Adrenal gland (tissue), 12 donors: ENCODE measurements around the gene CTBP1. TPM values are rescaled to one million over a fixed set of nuclear protein-coding genes. Genes with fewer than 3 reads are reported as not detected.

Experiments used
- DNase-seq, 7 donors: peaks; one replicate each; pipeline ENCODE4 v3.0.0-alpha.2; 2019 to 2020
- H3K27ac ChIP-seq, 5 donors: fragments of 200-600 bp; sonication (generic) in 4 of 5; 1 replicate in 3 of 5; 2 replicates in 2 of 5; pipeline versions ENCODE4 v1.5.1 to v1.8.0; 2016 to 2020; ENCODE audit warnings: mild to moderate bottlenecking in 1 of 5
- H3K27me3 ChIP-seq: fragments of 200-600 bp; 2 replicates; pipeline ENCODE4 v1.8.0; 2021
- H3K36me3 ChIP-seq, 2 donors: fragments of 200-600 bp; replicated peaks in 1 of 2; 1 replicate in 1 of 2; 2 replicates in 1 of 2; pipeline versions ENCODE4 v1.5.1 to v1.8.0; 2018 to 2022
- H3K4me1 ChIP-seq, 2 donors: fragments of 200-600 bp; replicated peaks in 1 of 2; 1 replicate in 1 of 2; 2 replicates in 1 of 2; pipeline versions ENCODE4 v1.5.1 to v1.8.0; 2018 to 2021
- H3K4me3 ChIP-seq, 4 donors: fragments of 200-600 bp; sonication (generic) in 3 of 4; one replicate each; pipeline ENCODE4 v1.5.1; 2016 to 2018
- H3K9me3 ChIP-seq, 3 donors: fragments of 200-600 bp; sonication (generic) in 1 of 3; replicated peaks in 1 of 3; 1 replicate in 2 of 3; 2 replicates in 1 of 3; pipeline versions ENCODE4 v1.5.1 to v1.8.0; 2016 to 2021
- CTCF ChIP-seq, 6 experiments: fragments of 450-650 bp in 4 of 6; fragments of 200-600 bp in 2 of 6; sonication (generic) in 1 of 6; IDR thresholded peaks; 1 replicate in 5 of 6; 2 replicates in 1 of 6; pipeline versions ENCODE4 v1.5.1 to v1.8.0; 2016 to 2021; ENCODE audit warnings: antibody characterized with exemption in 6 of 6, mild to moderate bottlenecking in 2 of 6, moderate library complexity in 1 of 6
- POLR2A ChIP-seq, 2 donors: fragments of 450-650 bp; IDR thresholded peaks; one replicate each; pipeline ENCODE4 v1.6.1; 2017; ENCODE audit warnings: antibody characterized with exemption in 2 of 2, mild to moderate bottlenecking in 2 of 2, moderate library complexity in 1 of 2
- WGBS, 4 donors: extraction: QIAGEN DNeasy Blood & Tissue Kit in 2 of 4; methylation state at CpG; one replicate each; pipeline versions ENCODE4 v1.1.5 to v1.1.7; 2013 to 2017; 5-methylcytosine and 5-hydroxymethylcytosine counted together
- intact Hi-C, 2 donors: fragments of 100-400 bp; cut with DNase I; formaldehyde crosslinking; loops; one replicate each; pipeline versions ENCODE4 v1.14.1 to v1.15.0; 2022 to 2023
- polyA plus RNA-seq, 3 donors: library from polyadenylated mRNA; stranded (reverse); fragments of 200-250 nt in 2 of 3; fragments of 350-450 nt in 1 of 3; fragmentation: Illumina TruSeq in 1 of 3; extraction: RNeasy Lipid Tissue Mini Kit (QIAGEN cat#74804) in 1 of 3; gene quantifications; one replicate each; pipeline ENCODE4 v1.2.3, GENCODE V29; 2013 to 2014
- total RNA-seq, 9 donors: library from RNA; depleted of rRNA in 4 of 9; stranded (reverse); fragments of >200 nt in 4 of 9; fragments of 120-200 nt in 1 of 9; fragmentation: NEBNext Ultra II Directional in 1 of 9; extraction: Animal tissue kit (Norgen Biotek cat#: 25700) in 1 of 9; gene quantifications; one replicate each; pipeline versions ENCODE4 v1.1.0 to v1.2.4, GENCODE V29; 2013 to 2023
- donor health status: healthy with polysubstance abuse.
- donor health status: Bipolar disorder and iron deficiency.
- donor health status: DM: yes; HTN: yes; CAD: no.
- donor health status: DM: no; HTN: no; CAD: no.
- donor health status: DM: no; HTN: no; CAD: no.
- donor health status: DM: yes; HTN: yes; CAD: no.

CTBP1 gene
- total and polyA plus RNA-seq, 12 donors = 45.7 to 293 (median 159) TPM

- Histone ChIP-seq H3K27me3 (no peaks in the 10 kb centered on the region), H3K36me3 (no peaks in the 10 kb centered on the region), H3K27ac (no peak overlapping the region), H3K4me1 (no peaks in the 10 kb centered on the region), H3K4me3 (no peak overlapping the region), H3K9me3 (no peaks in the 10 kb centered on the region)
- DNase-seq = peak in 1 of 7 donors; percentile 41
- intact Hi-C loops = no loop called here
- 89 to 94% (median 93%) methylated on average over 20 to 21 of the region's 21 CpGs for WGBS, 4 donors
- TF ChIP-seq POLR2A (IDR thresholded peaks at IDR 0.05) (no peak), CTCF (IDR thresholded peaks at IDR 0.05) (no peak)
These were observed 12.4 kb upstream of the CTBP1 start for GRCh38 chr4:1261107-1261928.

GRCh38 chr4:1260418-1261106 lies 11.6 kb upstream of the CTBP1 start:
- no peak for TF ChIP-seq CTCF (IDR thresholded peaks at IDR 0.05)
- no peak for TF ChIP-seq POLR2A (IDR thresholded peaks at IDR 0.05)
- intact Hi-C loops = no loop called here
- no peak overlapping the region for H3K4me3 ChIP-seq
- peak in 1 of 7 donors; percentile 33 for DNase-seq
- no peaks in the 10 kb centered on the region for H3K9me3 ChIP-seq
- H3K36me3 ChIP-seq = no peaks in the 10 kb centered on the region
- no peaks in the 10 kb centered on the region for H3K4me1 ChIP-seq
- H3K27ac ChIP-seq = no peak overlapping the region
- 90 to 95% (median 93%) methylated on average over 21 to 24 of the region's 24 CpGs for WGBS, 4 donors
- H3K27me3 ChIP-seq = no peaks in the 10 kb centered on the region

GRCh38 chr4:1259966-1260365 lies 11.0 kb upstream of the CTBP1 start:
- Histone ChIP-seq H3K4me1 (no peaks in the 10 kb centered on the region), H3K9me3 (no peaks in the 10 kb centered on the region), H3K27me3 (no peaks in the 10 kb centered on the region), H3K27ac (no peak overlapping the region), H3K4me3 (no peak overlapping the region), H3K36me3 (no peaks in the 10 kb centered on the region)
- intact Hi-C loops = no loop called here
- TF ChIP-seq CTCF (IDR thresholded peaks at IDR 0.05) = no peak
- no peak for DNase-seq
- WGBS, 4 donors = 77 to 93% (median 90%) methylated on average over 4 of the region's 4 CpGs

- TF ChIP-seq POLR2A (IDR thresholded peaks at IDR 0.05) (no peak), CTCF (IDR thresholded peaks at IDR 0.05) (no peak)
- H3K36me3 ChIP-seq = no peaks in the 10 kb centered on the region
- H3K9me3 ChIP-seq = no peaks in the 10 kb centered on the region
- no peaks in the 10 kb centered on the region for H3K27me3 ChIP-seq
- intact Hi-C loops = no loop called here
- no peak overlapping the region for H3K27ac ChIP-seq
- H3K4me1 ChIP-seq = no peaks in the 10 kb centered on the region
- WGBS, 4 donors = 86 to 96% (median 91%) methylated on average over 2 of the region's 2 CpGs
- no peak overlapping the region for H3K4me3 ChIP-seq
- no peak for DNase-seq
These were observed 9.5 kb upstream of the CTBP1 start for GRCh38 chr4:1258457-1258856.
